OCI-LY1 (cell line): Measurements from ENCODE around the gene YBEY.
A peak's percentile ranks its signal among the peaks of the same experiment; 100 is the strongest.

Experiments used
- H2AFZ ChIP-seq: fragments of 200-600 bp; sonication (generic), shearing (Covaris generic); 2 replicates; pipeline ENCODE4 v1.6.0; 2014; ENCODE audit warnings: antibody characterized with exemption, mild to moderate bottlenecking, low read length
- H3F3A ChIP-seq: fragments of 200-600 bp; sonication (generic), shearing (Covaris generic); 2 replicates; pipeline ENCODE4 v1.6.0; 2014; ENCODE audit warnings: mild to moderate bottlenecking, antibody characterized with exemption, low read length, moderate library complexity; ENCODE audit not compliant: insufficient read depth
- H3K27ac ChIP-seq: fragments of 200-600 bp; sonication (generic); 2 replicates; pipeline ENCODE4 v1.5.1; 2014; ENCODE audit warnings: low read length, mixed run types, mild to moderate bottlenecking, low read depth; ENCODE audit not compliant: poor library complexity, severe bottlenecking
- H3K27me3 ChIP-seq: fragments of 200-600 bp; sonication (generic); 2 replicates; pipeline ENCODE4 v1.6.0; 2014; ENCODE audit warnings: antibody characterized with exemption, mild to moderate bottlenecking, low read length, moderate library complexity; ENCODE audit not compliant: insufficient read depth
- H3K36me3 ChIP-seq: fragments of 200-600 bp; sonication (generic); 2 replicates; pipeline ENCODE4 v1.6.1; 2014; ENCODE audit warnings: mild to moderate bottlenecking, antibody characterized with exemption, low read length, moderate library complexity, mixed read lengths; ENCODE audit not compliant: insufficient read depth
- H3K4me1 ChIP-seq: fragments of 200-600 bp; sonication (generic); 2 replicates; pipeline ENCODE4 v1.5.1; 2014; ENCODE audit warnings: mild to moderate bottlenecking, low read length, moderate library complexity; ENCODE audit not compliant: insufficient read depth, severe bottlenecking
- H3K4me2 ChIP-seq: fragments of 200-600 bp; sonication (generic), shearing (Covaris generic); 2 replicates; pipeline ENCODE4 v1.6.1; 2014; ENCODE audit warnings: low read length
- H3K4me3 ChIP-seq: fragments of 200-600 bp; sonication (generic); 2 replicates; pipeline ENCODE4 v1.5.1; 2014; ENCODE audit warnings: low read length, low read depth, mild to moderate bottlenecking, mixed read lengths; ENCODE audit not compliant: poor library complexity, severe bottlenecking
- H3K79me2 ChIP-seq: fragments of 200-600 bp; shearing (Covaris generic); 2 replicates; pipeline ENCODE4 v1.6.1; 2016; ENCODE audit warnings: mixed run types, low read length, mixed read lengths; ENCODE audit not compliant: insufficient read depth
- H3K9ac ChIP-seq: fragments of 200-600 bp; sonication (generic), shearing (Covaris generic); 2 replicates; pipeline ENCODE4 v1.6.1; 2014; ENCODE audit warnings: mild to moderate bottlenecking, low read length, mixed read lengths
- H3K9me2 ChIP-seq: fragments of 200-600 bp; sonication (generic), shearing (Covaris generic); 2 replicates; pipeline ENCODE4 v1.6.1; 2014; ENCODE audit warnings: low read depth, mild to moderate bottlenecking, low read length, mixed read lengths
- H3K9me3 ChIP-seq: fragments of 200-600 bp; shearing (Covaris generic); 2 replicates; pipeline ENCODE4 v1.6.1; 2014; ENCODE audit warnings: low read length, mixed read lengths
- H4K20me1 ChIP-seq: fragments of 200-600 bp; sonication (generic), shearing (Covaris generic); 2 replicates; pipeline ENCODE4 v1.6.0; 2016; ENCODE audit warnings: mild to moderate bottlenecking, low read length; ENCODE audit not compliant: insufficient read depth
- EZH2 ChIP-seq: fragments of 200-600 bp; sonication (generic), shearing (Covaris generic); IDR thresholded peaks from 2 replicates; pipeline ENCODE4 v1.8.0; 2017; ENCODE audit warnings: borderline replicate concordance, mixed run types, mild to moderate bottlenecking, antibody characterized with exemption, low read length, moderate library complexity, mixed read lengths
- TF ChIP-seq, protein P1 (sequence below): fragments of 200-600 bp; sonication (generic), shearing (Covaris generic); IDR thresholded peaks from 2 replicates; pipeline ENCODE4 v1.5.1; 2017; ENCODE audit warnings: mild to moderate bottlenecking, antibody characterized with exemption, low read length, moderate library complexity, mixed read lengths

The YBEY gene

GRCh38 chr21:46294647-46295176 is 8.6 kb downstream of the YBEY start:
- H3K9me2 ChIP-seq: no peaks in the 10 kb centered on the region
- no peak overlapping the region for H2AFZ ChIP-seq
- no peak for TF ChIP-seq EZH2
- TF ChIP-seq, protein P1, sequence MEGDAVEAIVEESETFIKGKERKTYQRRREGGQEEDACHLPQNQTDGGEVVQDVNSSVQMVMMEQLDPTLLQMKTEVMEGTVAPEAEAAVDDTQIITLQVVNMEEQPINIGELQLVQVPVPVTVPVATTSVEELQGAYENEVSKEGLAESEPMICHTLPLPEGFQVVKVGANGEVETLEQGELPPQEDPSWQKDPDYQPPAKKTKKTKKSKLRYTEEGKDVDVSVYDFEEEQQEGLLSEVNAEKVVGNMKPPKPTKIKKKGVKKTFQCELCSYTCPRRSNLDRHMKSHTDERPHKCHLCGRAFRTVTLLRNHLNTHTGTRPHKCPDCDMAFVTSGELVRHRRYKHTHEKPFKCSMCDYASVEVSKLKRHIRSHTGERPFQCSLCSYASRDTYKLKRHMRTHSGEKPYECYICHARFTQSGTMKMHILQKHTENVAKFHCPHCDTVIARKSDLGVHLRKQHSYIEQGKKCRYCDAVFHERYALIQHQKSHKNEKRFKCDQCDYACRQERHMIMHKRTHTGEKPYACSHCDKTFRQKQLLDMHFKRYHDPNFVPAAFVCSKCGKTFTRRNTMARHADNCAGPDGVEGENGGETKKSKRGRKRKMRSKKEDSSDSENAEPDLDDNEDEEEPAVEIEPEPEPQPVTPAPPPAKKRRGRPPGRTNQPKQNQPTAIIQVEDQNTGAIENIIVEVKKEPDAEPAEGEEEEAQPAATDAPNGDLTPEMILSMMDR: no peak
- H3K27ac ChIP-seq: no peak overlapping the region
- no peaks in the 10 kb centered on the region for H3K9me3 ChIP-seq
- H3K4me2 ChIP-seq: no peak overlapping the region
- H3K9ac ChIP-seq: no peak overlapping the region
- no peaks in the 10 kb centered on the region for H3F3A ChIP-seq
- no peaks in the 10 kb centered on the region; the same call in 1 of the 2 replicates for H3K79me2 ChIP-seq
- H3K4me1 ChIP-seq: peaks cover 15% of the 10 kb centered on the region
- no peaks in the 10 kb centered on the region for H4K20me1 ChIP-seq
- H3K27me3 ChIP-seq: no peaks in the 10 kb centered on the region
- no peak overlapping the region for H3K4me3 ChIP-seq
- H3K36me3 ChIP-seq: peaks cover 25% of the 10 kb centered on the region

DNA sequence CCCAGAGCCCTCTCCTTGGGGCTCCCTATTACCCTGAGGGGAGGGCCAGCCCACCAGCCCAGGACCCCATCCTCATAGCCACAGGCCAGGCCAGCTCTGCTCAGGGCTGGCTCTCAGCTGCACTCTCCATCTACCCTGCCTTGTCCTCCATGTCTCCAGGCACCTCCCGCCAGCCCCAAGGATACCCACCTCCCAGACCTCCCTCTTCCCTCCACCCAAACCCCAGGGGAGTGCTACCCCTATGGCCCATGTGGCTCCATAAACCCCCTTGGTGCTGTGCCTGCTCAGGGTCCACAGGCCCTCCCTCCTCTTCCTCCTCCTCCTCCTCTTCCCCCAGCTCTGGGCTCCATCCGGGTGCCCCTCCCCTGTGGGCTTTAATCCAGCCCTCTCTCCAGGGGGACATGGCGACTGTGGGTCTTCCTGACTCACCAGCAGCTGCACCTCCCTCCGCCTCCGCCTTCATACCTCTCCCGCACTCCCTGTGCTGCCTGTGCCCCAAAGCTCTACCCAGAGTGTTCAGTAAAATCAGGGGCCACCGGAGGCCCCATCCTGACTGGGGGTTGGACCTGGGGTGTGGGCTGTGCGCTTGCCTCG is 9.1 kb downstream of the YBEY start:
- no peak overlapping the region for H3K4me3 ChIP-seq
- peaks cover 11% of the 10 kb centered on the region for H3K4me1 ChIP-seq
- no peak overlapping the region for H3K27ac ChIP-seq
- TF ChIP-seq EZH2: no peak
- TF ChIP-seq, protein P1: no peak
- H3K4me2 ChIP-seq: no peak overlapping the region
- H3K9ac ChIP-seq: no peak overlapping the region; the same call in 1 of the 2 replicates
- peaks cover 30% of the 10 kb centered on the region for H3K36me3 ChIP-seq
- H3K9me3 ChIP-seq: no peaks in the 10 kb centered on the region
- H3K79me2 ChIP-seq: no peaks in the 10 kb centered on the region
- no peaks in the 10 kb centered on the region for H3F3A ChIP-seq
- no peaks in the 10 kb centered on the region for H3K9me2 ChIP-seq
- no peaks in the 10 kb centered on the region for H3K27me3 ChIP-seq
- H4K20me1 ChIP-seq: no peaks in the 10 kb centered on the region
- no peak overlapping the region for H2AFZ ChIP-seq

GRCh38 chr21:46295996-46296752 is 10.0 kb downstream of the YBEY start:
- Histone ChIP-seq H3K36me3 (peaks cover 37% of the 10 kb centered on the region), H3K4me2 (peak overlapping the region; percentile 18; the same call in 1 of the 2 replicates), H3K79me2 (no peaks in the 10 kb centered on the region), H3K27ac (no peak overlapping the region), H3K4me3 (no peak overlapping the region), H4K20me1 (no peaks in the 10 kb centered on the region), H3K9ac (peak overlapping the region; percentile 29; the same call in 1 of the 2 replicates), H3K4me1 (peaks cover 11% of the 10 kb centered on the region), H3F3A (no peaks in the 10 kb centered on the region), H3K9me2 (no peaks in the 10 kb centered on the region), H3K9me3 (no peaks in the 10 kb centered on the region), H3K27me3 (no peaks in the 10 kb centered on the region), H2AFZ (no peak overlapping the region)
- TF ChIP-seq, protein P1: no peak
- TF ChIP-seq EZH2: no peak
